Adrenal gland (tissue), 12 donors: ENCODE results near the gene CXCL11. TPM values are rescaled to one million over a fixed set of nuclear protein-coding genes. Genes with fewer than 3 reads are reported as not detected.

Experiments
- DNase-seq, 7 donors: peaks; one replicate each; pipeline ENCODE4 v3.0.0-alpha.2; 2019 to 2020
- H3K27ac ChIP-seq, 5 donors: fragments of 200-600 bp; sonication (generic) in 4 of 5; 1 replicate in 3 of 5; 2 replicates in 2 of 5; pipeline versions ENCODE4 v1.5.1 to v1.8.0; 2016 to 2020; ENCODE audit warnings: mild to moderate bottlenecking in 1 of 5
- H3K27me3 ChIP-seq: fragments of 200-600 bp; 2 replicates; pipeline ENCODE4 v1.8.0; 2021
- H3K36me3 ChIP-seq, 2 donors: fragments of 200-600 bp; replicated peaks in 1 of 2; 1 replicate in 1 of 2; 2 replicates in 1 of 2; pipeline versions ENCODE4 v1.5.1 to v1.8.0; 2018 to 2022
- H3K4me1 ChIP-seq, 2 donors: fragments of 200-600 bp; replicated peaks in 1 of 2; 1 replicate in 1 of 2; 2 replicates in 1 of 2; pipeline versions ENCODE4 v1.5.1 to v1.8.0; 2018 to 2021
- H3K4me3 ChIP-seq, 4 donors: fragments of 200-600 bp; sonication (generic) in 3 of 4; one replicate each; pipeline ENCODE4 v1.5.1; 2016 to 2018
- H3K9me3 ChIP-seq, 3 donors: fragments of 200-600 bp; sonication (generic) in 1 of 3; replicated peaks in 1 of 3; 1 replicate in 2 of 3; 2 replicates in 1 of 3; pipeline versions ENCODE4 v1.5.1 to v1.8.0; 2016 to 2021
- POLR2A ChIP-seq, 2 donors: fragments of 450-650 bp; IDR thresholded peaks; one replicate each; pipeline ENCODE4 v1.6.1; 2017; ENCODE audit warnings: antibody characterized with exemption in 2 of 2, mild to moderate bottlenecking in 2 of 2, moderate library complexity in 1 of 2
- whole genome bisulfite sequencing, 4 donors: extraction: QIAGEN DNeasy Blood & Tissue Kit in 2 of 4; methylation state at CpG; one replicate each; pipeline versions ENCODE4 v1.1.5 to v1.1.7; 2013 to 2017; 5-methylcytosine and 5-hydroxymethylcytosine counted together
- intact Hi-C, 2 donors: fragments of 100-400 bp; cut with DNase I; formaldehyde crosslinking; loops; one replicate each; pipeline versions ENCODE4 v1.14.1 to v1.15.0; 2022 to 2023
- polyA plus RNA-seq, 3 donors: library from polyadenylated mRNA; stranded (reverse); fragments of 200-250 nt in 2 of 3; fragments of 350-450 nt in 1 of 3; fragmentation: Illumina TruSeq in 1 of 3; extraction: RNeasy Lipid Tissue Mini Kit (QIAGEN cat#74804) in 1 of 3; gene quantifications; one replicate each; pipeline ENCODE4 v1.2.3, GENCODE V29; 2013 to 2014
- total RNA-seq, 9 donors: library from RNA; depleted of rRNA in 4 of 9; stranded (reverse); fragments of >200 nt in 4 of 9; fragments of 120-200 nt in 1 of 9; fragmentation: NEBNext Ultra II Directional in 1 of 9; extraction: Animal tissue kit (Norgen Biotek cat#: 25700) in 1 of 9; gene quantifications; one replicate each; pipeline versions ENCODE4 v1.1.0 to v1.2.4, GENCODE V29; 2013 to 2023
- TF ChIP-seq, protein P1 (sequence below), 6 experiments: fragments of 450-650 bp in 4 of 6; fragments of 200-600 bp in 2 of 6; sonication (generic) in 1 of 6; IDR thresholded peaks; 1 replicate in 5 of 6; 2 replicates in 1 of 6; pipeline versions ENCODE4 v1.5.1 to v1.8.0; 2016 to 2021; ENCODE audit warnings: antibody characterized with exemption in 6 of 6, mild to moderate bottlenecking in 2 of 6, moderate library complexity in 1 of 6
- donor health status: healthy with polysubstance abuse.
- donor health status: Bipolar disorder and iron deficiency.
- donor health status: DM: yes; HTN: yes; CAD: no.
- donor health status: DM: no; HTN: no; CAD: no.
- donor health status: DM: no; HTN: no; CAD: no.
- donor health status: DM: yes; HTN: yes; CAD: no.

Gene CXCL11
- total and polyA plus RNA-seq, 12 donors, result 0.10 to 1.2 (median 0.43) TPM; not detected in 6

DNA sequence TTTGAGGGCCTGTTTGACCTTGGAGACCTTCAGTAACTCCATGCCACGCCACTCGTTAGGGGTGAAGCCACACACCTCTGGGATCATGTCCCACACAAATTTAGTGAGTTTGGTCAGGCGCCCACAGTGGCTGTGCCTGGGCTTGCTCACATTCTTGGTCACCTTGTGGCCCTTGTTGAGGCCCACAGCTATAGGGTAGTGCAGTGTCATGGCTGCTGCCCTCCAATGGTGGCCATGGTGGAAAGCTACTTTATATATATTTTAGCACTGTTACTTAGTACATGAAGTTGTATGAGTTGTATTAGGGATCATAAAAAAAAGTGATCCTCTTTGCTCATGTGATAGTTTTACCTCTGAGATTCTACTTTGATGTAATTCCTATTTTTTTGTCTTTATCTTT, 985 bp upstream of the CXCL11 start:
- no peak overlapping the region for H3K4me3 ChIP-seq
- WGBS, 4 donors, result 84 to 87% (median 84%) methylated on average over 3 of the region's 3 CpGs
- no peaks in the 10 kb centered on the region for H3K27me3 ChIP-seq
- TF ChIP-seq, protein P1, sequence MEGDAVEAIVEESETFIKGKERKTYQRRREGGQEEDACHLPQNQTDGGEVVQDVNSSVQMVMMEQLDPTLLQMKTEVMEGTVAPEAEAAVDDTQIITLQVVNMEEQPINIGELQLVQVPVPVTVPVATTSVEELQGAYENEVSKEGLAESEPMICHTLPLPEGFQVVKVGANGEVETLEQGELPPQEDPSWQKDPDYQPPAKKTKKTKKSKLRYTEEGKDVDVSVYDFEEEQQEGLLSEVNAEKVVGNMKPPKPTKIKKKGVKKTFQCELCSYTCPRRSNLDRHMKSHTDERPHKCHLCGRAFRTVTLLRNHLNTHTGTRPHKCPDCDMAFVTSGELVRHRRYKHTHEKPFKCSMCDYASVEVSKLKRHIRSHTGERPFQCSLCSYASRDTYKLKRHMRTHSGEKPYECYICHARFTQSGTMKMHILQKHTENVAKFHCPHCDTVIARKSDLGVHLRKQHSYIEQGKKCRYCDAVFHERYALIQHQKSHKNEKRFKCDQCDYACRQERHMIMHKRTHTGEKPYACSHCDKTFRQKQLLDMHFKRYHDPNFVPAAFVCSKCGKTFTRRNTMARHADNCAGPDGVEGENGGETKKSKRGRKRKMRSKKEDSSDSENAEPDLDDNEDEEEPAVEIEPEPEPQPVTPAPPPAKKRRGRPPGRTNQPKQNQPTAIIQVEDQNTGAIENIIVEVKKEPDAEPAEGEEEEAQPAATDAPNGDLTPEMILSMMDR (IDR thresholded peaks at IDR 0.05), result no peak
- no peak for TF ChIP-seq POLR2A (IDR thresholded peaks at IDR 0.05)
- H3K9me3 ChIP-seq, result no peaks in the 10 kb centered on the region
- H3K27ac ChIP-seq, result no peak overlapping the region
- intact Hi-C loops, result no loop called here
- no peaks in the 10 kb centered on the region for H3K36me3 ChIP-seq
- no peaks in the 10 kb centered on the region for H3K4me1 ChIP-seq
- no peak for DNase-seq

DNA sequence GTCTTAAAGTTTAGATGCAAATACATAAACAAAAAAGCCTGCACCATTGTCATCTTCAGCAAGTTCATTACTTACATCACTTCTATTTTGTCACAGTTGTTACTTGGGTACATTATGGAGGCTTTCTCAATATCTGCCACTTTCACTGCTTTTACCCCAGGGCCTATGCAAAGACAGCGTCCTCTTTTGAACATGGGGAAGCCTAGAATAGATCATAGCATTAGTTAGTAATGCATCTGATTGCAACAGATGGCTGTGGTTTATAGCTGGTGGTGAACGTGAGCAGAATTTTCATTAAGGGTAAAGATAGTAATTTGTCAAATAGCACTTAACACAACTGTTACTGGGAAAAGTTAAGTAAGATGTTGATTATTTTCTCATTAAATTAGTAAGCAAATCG, 729 bp downstream of the CXCL11 start:
- Histone ChIP-seq H3K9me3 (no peaks in the 10 kb centered on the region), H3K4me3 (no peak overlapping the region), H3K4me1 (no peaks in the 10 kb centered on the region), H3K36me3 (no peaks in the 10 kb centered on the region), H3K27me3 (no peaks in the 10 kb centered on the region), H3K27ac (no peak overlapping the region)
- DNase-seq, result no peak
- 54 to 64% (median 59%) methylated on average over 3 of the region's 3 CpGs for WGBS, 4 donors
- TF ChIP-seq POLR2A (IDR thresholded peaks at IDR 0.05), result no peak
- TF ChIP-seq, protein P1 (IDR thresholded peaks at IDR 0.05), result no peak
- intact Hi-C loops, result no loop called here

DNA sequence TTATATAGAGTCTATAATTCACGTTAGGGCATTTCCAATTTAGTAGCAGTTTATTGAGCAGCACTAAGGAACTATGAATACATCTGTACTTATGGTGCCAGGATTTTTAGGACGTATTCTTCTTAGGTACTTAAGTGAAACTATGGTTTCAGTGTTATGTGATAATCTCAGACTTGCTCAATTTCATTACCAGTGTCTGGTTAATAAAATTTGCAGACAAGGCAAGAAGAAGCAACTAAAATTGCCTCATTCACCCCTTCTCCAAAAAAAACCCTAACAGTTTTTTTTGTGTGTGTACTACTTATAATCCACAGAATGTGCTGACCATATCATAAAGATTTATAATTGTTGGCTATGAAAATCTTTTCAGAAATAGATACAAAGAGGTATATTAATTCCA, 6.6 kb downstream of the CXCL11 start:
- intact Hi-C loops, result no loop called here
- no peaks in the 10 kb centered on the region for H3K36me3 ChIP-seq
- no peaks in the 10 kb centered on the region for H3K27me3 ChIP-seq
- H3K4me1 ChIP-seq, result peaks cover 0 to 6% of the 10 kb centered on the region in 2 donors
- TF ChIP-seq, protein P1 (IDR thresholded peaks at IDR 0.05), result no peak
- no peak for TF ChIP-seq POLR2A (IDR thresholded peaks at IDR 0.05)
- no peak overlapping the region for H3K27ac ChIP-seq
- H3K9me3 ChIP-seq, result no peaks in the 10 kb centered on the region
- DNase-seq, result no peak
- 53 to 72% (median 63%) methylated on average over 2 of the region's 2 CpGs for WGBS, 4 donors
- peak overlapping the region in 1 of 4 donors; percentile 45 for H3K4me3 ChIP-seq

DNA sequence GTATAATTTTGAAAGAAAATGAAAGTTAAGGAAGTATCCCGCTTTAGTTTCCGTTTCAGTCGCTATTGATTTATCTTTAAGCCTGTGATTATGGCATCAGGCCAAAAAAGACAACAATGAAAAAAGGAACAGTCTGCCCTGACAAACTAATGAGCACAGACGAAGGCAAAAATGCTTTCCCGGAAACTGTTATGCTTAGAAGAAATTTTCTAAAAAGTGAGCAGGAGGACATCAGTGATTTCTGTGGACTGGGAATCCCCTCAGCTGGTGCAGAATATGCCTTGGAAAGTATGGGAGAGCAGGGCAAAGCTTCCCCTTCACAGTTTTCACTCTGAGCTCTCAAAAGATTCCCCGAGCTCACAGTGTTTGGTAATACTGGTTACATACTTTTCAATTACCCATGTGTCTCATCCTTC, 7.5 kb downstream of the CXCL11 start:
- 1 to 7% (median 6%) methylated on average over 6 of the region's 6 CpGs for WGBS, 4 donors
- DNase-seq, result peak in 1 of 7 donors; percentile 11
- no peaks in the 10 kb centered on the region for H3K36me3 ChIP-seq
- no peaks in the 10 kb centered on the region for H3K27me3 ChIP-seq
- no peaks in the 10 kb centered on the region for H3K9me3 ChIP-seq
- peaks cover 0 to 6% of the 10 kb centered on the region in 2 donors for H3K4me1 ChIP-seq
- H3K27ac ChIP-seq, result peak overlapping the region in 3 of 5 donors; percentile 7 to 57 (median 7)
- H3K4me3 ChIP-seq, result peak overlapping the region in 2 of 4 donors; percentile 1 to 45
- TF ChIP-seq POLR2A (IDR thresholded peaks at IDR 0.05), result no peak
- TF ChIP-seq, protein P1 (IDR thresholded peaks at IDR 0.05), result no peak
- intact Hi-C loops, result no loop called here
